DND-41 (cell line): Measurements from ENCODE around the gene FBN3.
"Not testable (repeated sequence)": the region's sequence is repeated elsewhere in the genome, so short reads cannot be mapped to it uniquely, and the experiment has no call there.

Experiments
- ATAC-seq: fragments of 200-7000 bp; cut with Tn5 transposase; 3 replicates; pipeline ENCODE4 v1.9.1; 2021; ENCODE audit warnings: low read depth; ENCODE audit not compliant: insufficient read depth
- DNase-seq: peaks from one replicate; pipeline ENCODE4 v3.0.0-alpha.2; 2020
- H2AFZ ChIP-seq: 2 replicates; pipeline ENCODE4 v1.6.0; 2012; ENCODE audit warnings: low read depth, low read length
- H3K27ac ChIP-seq: 2 replicates; pipeline ENCODE4 v1.5.1; 2012; ENCODE audit warnings: low read length, inconsistent platforms
- H3K27me3 ChIP-seq: fragments of 200-600 bp; sonication (generic); 2 replicates; pipeline ENCODE4 v1.6.0; 2012; ENCODE audit warnings: low read length, mild to moderate bottlenecking, inconsistent platforms; ENCODE audit not compliant: insufficient read depth, poor library complexity
- H3K36me3 ChIP-seq: 2 replicates; pipeline ENCODE4 v1.5.1; 2012; ENCODE audit warnings: low read length, inconsistent platforms; ENCODE audit not compliant: insufficient read depth
- H3K4me1 ChIP-seq: 2 replicates; pipeline ENCODE4 v1.5.1; 2012; ENCODE audit warnings: mild to moderate bottlenecking, low read length; ENCODE audit not compliant: insufficient read depth
- H3K4me2 ChIP-seq: 2 replicates; pipeline ENCODE4 v1.6.0; 2012; ENCODE audit warnings: mild to moderate bottlenecking, moderate library complexity, low read length, inconsistent platforms; ENCODE audit not compliant: insufficient read depth
- H3K4me3 ChIP-seq, 2 experiments: fragments of 200-600 bp in 1 of 2; shearing (Covaris generic) in 1 of 2; 2 replicates each; pipeline ENCODE4 v1.5.1; 2012 to 2016; ENCODE audit warnings: inconsistent platforms in 2 of 2, low read length in 2 of 2, mild to moderate bottlenecking in 2 of 2, low read depth in 1 of 2, moderate library complexity in 1 of 2
- H3K79me2 ChIP-seq: 2 replicates; pipeline ENCODE4 v1.6.0; 2012; ENCODE audit warnings: low read length, inconsistent platforms; ENCODE audit not compliant: insufficient read depth
- H3K9ac ChIP-seq: 2 replicates; pipeline ENCODE4 v1.6.0; 2012; ENCODE audit warnings: low read depth, mild to moderate bottlenecking, inconsistent platforms, low read length, moderate library complexity
- H3K9me3 ChIP-seq: 2 replicates; pipeline ENCODE4 v1.5.1; 2012; ENCODE audit warnings: low read length, moderate library complexity, mild to moderate bottlenecking, inconsistent platforms; ENCODE audit not compliant: insufficient read depth, severe bottlenecking
- H4K20me1 ChIP-seq: 2 replicates; pipeline ENCODE4 v1.6.0; 2012; ENCODE audit warnings: low read length; ENCODE audit not compliant: insufficient read depth
- CTCF ChIP-seq: IDR thresholded peaks from 2 replicates; pipeline ENCODE4 v1.5.1; 2012; ENCODE audit warnings: borderline replicate concordance, low read length, moderate library complexity, mild to moderate bottlenecking; ENCODE audit not compliant: poor library complexity, severe bottlenecking; ENCODE audit errors: extremely low read depth
- EZH2 ChIP-seq: IDR thresholded peaks from 3 replicates; pipeline ENCODE4 v1.6.1; 2012; ENCODE audit warnings: borderline replicate concordance, low read depth, mild to moderate bottlenecking, moderate library complexity, low read length, inconsistent platforms; ENCODE audit not compliant: severe bottlenecking

The FBN3 gene

DNA sequence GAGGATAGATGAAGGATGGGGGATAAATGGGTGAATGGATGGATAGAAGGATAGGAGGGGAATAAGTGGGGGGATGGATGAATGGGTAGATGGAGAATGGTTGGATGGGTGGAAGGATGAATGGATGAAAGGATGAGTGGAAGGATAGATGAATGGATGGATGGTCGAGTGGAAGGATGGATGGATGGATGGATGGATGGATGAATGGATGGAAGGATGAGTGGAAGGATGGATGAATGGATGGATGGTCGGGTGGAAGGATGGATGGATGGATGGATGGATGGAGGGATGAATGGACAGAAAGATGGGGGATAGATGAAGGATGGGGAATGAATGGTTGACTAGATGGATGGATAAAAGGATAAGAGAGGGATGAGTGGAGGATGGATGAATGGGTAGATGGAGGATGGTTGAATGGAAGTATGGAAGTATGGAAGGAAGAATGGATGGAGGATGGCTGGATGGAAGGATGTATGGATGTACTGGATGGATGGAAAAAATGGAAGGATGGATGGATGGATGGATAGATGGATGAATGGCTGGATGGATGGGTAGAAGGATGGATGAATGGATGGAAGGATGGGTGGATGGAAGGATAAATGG lies 42.0 kb downstream of the FBN3 start:
- Histone ChIP-seq H3K27me3 (no peaks in the 10 kb centered on the region), H2AFZ (no peak overlapping the region), H3K9ac (no peak overlapping the region), H3K4me1 (no peaks in the 10 kb centered on the region), H3K27ac (no peak overlapping the region), H3K4me3 (no peak overlapping the region), H3K79me2 (no peaks in the 10 kb centered on the region), H3K36me3 (no peaks in the 10 kb centered on the region), H3K9me3 (peaks cover 3% of the 10 kb centered on the region), H4K20me1 (no peaks in the 10 kb centered on the region), H3K4me2 (no peak overlapping the region)
- DNase-seq (no peak), ATAC-seq (no peak)
- TF ChIP-seq EZH2 (no peak), CTCF (no peak)

GRCh38 chr19:8105471-8105870 lies 43.9 kb downstream of the FBN3 start:
- H3K79me2 ChIP-seq, result no peaks in the 10 kb centered on the region
- no peak overlapping the region for H3K4me3 ChIP-seq
- no peak overlapping the region for H3K27ac ChIP-seq
- no peaks in the 10 kb centered on the region for H3K4me1 ChIP-seq
- no peaks in the 10 kb centered on the region for H3K36me3 ChIP-seq
- ATAC-seq (no peak), DNase-seq (no peak)
- no peak for TF ChIP-seq CTCF
- no peak for TF ChIP-seq EZH2
- no peak overlapping the region for H3K4me2 ChIP-seq
- no peak overlapping the region for H2AFZ ChIP-seq
- no peaks in the 10 kb centered on the region for H3K27me3 ChIP-seq
- peaks cover under 1% of the 10 kb centered on the region for H3K9me3 ChIP-seq
- H4K20me1 ChIP-seq, result no peaks in the 10 kb centered on the region
- no peak overlapping the region for H3K9ac ChIP-seq

- H4K20me1 ChIP-seq, H3K4me3 ChIP-seq, H3K36me3 ChIP-seq, H3K27ac ChIP-seq, ATAC-seq, H3K79me2 ChIP-seq, DNase-seq, H3K9ac ChIP-seq, H3K27me3 ChIP-seq, H3K9me3 ChIP-seq, H3K4me1 ChIP-seq, H3K4me2 ChIP-seq, H2AFZ ChIP-seq: not testable (repeated sequence)
These were observed 47.5 kb downstream of the FBN3 start for GRCh38 chr19:8101910-8102309.

GRCh38 chr19:8101311-8101710 lies 48.1 kb downstream of the FBN3 start:
- Histone ChIP-seq H3K4me3 (no peak overlapping the region), H3K4me2 (no peak overlapping the region), H3K27me3 (no peaks in the 10 kb centered on the region), H3K4me1 (no peaks in the 10 kb centered on the region), H3K27ac (no peak overlapping the region), H4K20me1 (no peaks in the 10 kb centered on the region), H3K9ac (no peak overlapping the region), H3K9me3 (peaks cover 2% of the 10 kb centered on the region), H2AFZ (no peak overlapping the region), H3K79me2 (no peaks in the 10 kb centered on the region), H3K36me3 (no peaks in the 10 kb centered on the region)
- TF ChIP-seq EZH2 (no peak), CTCF (no peak)
- no peak for DNase-seq
- no peak for ATAC-seq
